NT2/D1 (cell line): ENCODE measurements around the gene KRTAP10-9.

Source experiments
- SUZ12 ChIP-seq: IDR thresholded peaks from 2 replicates; pipeline ENCODE4 v1.6.1; 2011; ENCODE audit not compliant: insufficient read length, insufficient read depth; ENCODE audit errors: extremely low read depth
- ZNF274 ChIP-seq: IDR thresholded peaks from 2 replicates; pipeline ENCODE4 v1.6.1; 2011; ENCODE audit warnings: mild to moderate bottlenecking, low read depth, low read length

DNA sequence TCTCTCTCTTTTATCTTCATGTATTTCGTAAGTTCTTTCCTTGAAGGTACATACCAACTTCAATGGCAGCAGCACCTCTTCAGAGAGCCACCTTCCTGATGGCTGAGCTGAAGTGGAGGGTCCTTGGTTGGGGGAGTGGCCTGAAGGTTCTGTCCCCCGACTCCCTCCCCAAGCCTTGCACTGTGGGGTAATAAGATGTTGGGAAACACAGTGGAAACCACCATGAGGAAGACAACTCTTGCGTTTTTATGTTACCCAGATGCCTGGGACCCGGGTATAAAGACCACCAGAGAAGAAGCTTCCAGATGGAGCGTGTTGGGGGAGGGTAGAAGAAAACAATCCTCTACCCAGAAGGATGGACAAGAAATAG lies 31.6 kb downstream of the KRTAP10-9 start:
- no peak for TF ChIP-seq SUZ12
- TF ChIP-seq ZNF274, result no peak
